Retinal pigment epithelial cell (primary cell): ENCODE measurements around the gene KYNU.

Experiments
- DNase-seq: peaks from one replicate; pipeline ENCODE4 v3.0.0-alpha.2; 2010; ENCODE audit warnings: low read depth
- H3K4me3 ChIP-seq: 2 replicates; pipeline ENCODE4 v1.5.1; 2011; ENCODE audit warnings: mild to moderate bottlenecking, low read length, control low read depth, moderate library complexity
- CTCF ChIP-seq: conservative IDR thresholded peaks from 2 replicates; pipeline ENCODE4 v1.5.1; 2011; ENCODE audit warnings: low read depth, low read length, control low read depth, inconsistent platforms

KYNU gene

GRCh38 chr2:142951190-142952007, 73.9 kb downstream of the KYNU start:
- H3K4me3 ChIP-seq = no peak overlapping the region
- no peak for TF ChIP-seq CTCF
- DNase-seq = no peak

GRCh38 chr2:142952018-142952417, 74.6 kb downstream of the KYNU start:
- no peak for TF ChIP-seq CTCF
- no peak overlapping the region for H3K4me3 ChIP-seq
- no peak for DNase-seq

- no peak for DNase-seq
- no peak for TF ChIP-seq CTCF
These were observed 75.5 kb downstream of the KYNU start for GRCh38 chr2:142952793-142953494.

DNA sequence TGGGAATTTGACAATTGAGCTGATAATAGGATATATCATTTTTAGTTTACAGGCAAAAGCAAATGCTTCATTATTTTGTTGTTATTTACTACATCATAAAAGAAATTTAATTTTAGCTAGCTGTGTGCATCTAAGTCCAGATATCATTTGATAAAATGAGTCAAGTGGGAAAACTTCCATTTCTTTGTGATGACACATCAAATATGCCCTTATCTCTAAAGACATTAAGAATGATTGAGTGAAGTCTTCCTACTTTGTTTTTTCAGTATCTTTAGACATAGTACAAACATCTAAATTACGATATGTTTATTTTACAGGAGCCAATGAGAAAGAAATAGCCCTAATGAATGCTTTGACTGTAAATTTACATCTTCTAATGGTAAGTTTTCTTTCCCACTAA, 77.0 kb downstream of the KYNU start:
- no peak for DNase-seq
- TF ChIP-seq CTCF = no peak
- no peak overlapping the region for H3K4me3 ChIP-seq

More at GRCh38 chr2:142952793-142953494, 75.5 kb downstream of the KYNU start:
- no peak overlapping the region for H3K4me3 ChIP-seq

DNA sequence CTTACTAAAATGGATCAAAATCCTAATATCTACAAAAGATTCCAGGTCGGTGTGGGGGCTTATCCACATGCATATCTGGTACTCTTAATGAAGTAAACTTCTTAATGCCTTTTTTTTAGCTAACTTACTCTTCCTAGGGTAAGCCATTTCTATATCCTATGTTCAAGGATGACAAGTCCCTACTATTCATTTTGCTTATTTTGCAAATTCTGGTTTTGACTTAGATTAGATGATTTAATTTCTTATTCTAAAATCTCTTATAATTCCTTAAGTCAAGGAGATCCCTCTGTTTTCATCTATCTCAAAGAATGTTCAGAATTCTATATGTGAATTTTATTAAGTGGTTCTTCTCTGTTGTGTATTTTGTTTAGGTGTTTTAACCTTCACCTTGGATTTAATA, 79.7 kb downstream of the KYNU start:
- TF ChIP-seq CTCF = no peak
- DNase-seq = no peak
- no peak overlapping the region for H3K4me3 ChIP-seq

GRCh38 chr2:142961202-142961601, 83.7 kb downstream of the KYNU start:
- H3K4me3 ChIP-seq = no peak overlapping the region
- no peak for DNase-seq
- TF ChIP-seq CTCF = no peak

- H3K4me3 ChIP-seq = no peak overlapping the region
- TF ChIP-seq CTCF = no peak
- DNase-seq = no peak
These were observed 88.0 kb downstream of the KYNU start for GRCh38 chr2:142965443-142965842.
